Hypothalamus (tissue), 51 donors: ENCODE measurements around the gene PLOD1.
"Not testable (repeated sequence)": the region's sequence is repeated elsewhere in the genome, so short reads cannot be mapped to it uniquely, and the experiment has no call there.

Experiments
- DNase-seq, 51 donors: peaks; one replicate each; lab custom pipeline; 2025; lab: John Stamatoyannopoulos, UW

The PLOD1 gene

DNA sequence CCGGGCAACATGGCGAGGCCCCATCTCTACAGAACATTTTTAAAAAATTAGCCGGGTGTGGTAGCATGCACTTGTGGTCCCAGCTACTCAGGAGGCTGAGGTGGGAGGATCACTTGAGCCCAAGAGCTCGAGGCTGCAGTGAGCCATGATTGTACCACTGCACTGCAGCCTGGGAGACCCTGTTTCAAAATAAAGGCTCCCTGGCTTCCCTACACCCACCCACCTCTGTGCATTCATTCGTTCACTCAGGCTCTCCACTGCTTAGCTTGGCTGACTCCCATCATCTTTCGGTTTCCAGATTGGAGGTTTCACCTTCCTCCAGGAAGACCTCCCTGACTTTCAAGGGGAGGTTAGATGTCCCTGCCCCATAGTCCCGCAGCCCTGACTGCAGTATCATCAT lies 22.5 kb upstream of the PLOD1 start:
- DNase-seq = no peak

GRCh38 chr1:11912482-11913216 lies 21.9 kb upstream of the PLOD1 start:
- peak in 9 of 51 donors; percentile 9 to 52 (median 22) for DNase-seq

- no peak for DNase-seq
Measured at GRCh38 chr1:11913291-11913690, 21.2 kb upstream of the PLOD1 start.

- no peak for DNase-seq
Measured at GRCh38 chr1:11914024-11914423, 20.5 kb upstream of the PLOD1 start.

GRCh38 chr1:11918799-11919519 lies 15.6 kb upstream of the PLOD1 start:
- DNase-seq = peak in 28 of 51 donors; percentile 13 to 71 (median 40)

DNA sequence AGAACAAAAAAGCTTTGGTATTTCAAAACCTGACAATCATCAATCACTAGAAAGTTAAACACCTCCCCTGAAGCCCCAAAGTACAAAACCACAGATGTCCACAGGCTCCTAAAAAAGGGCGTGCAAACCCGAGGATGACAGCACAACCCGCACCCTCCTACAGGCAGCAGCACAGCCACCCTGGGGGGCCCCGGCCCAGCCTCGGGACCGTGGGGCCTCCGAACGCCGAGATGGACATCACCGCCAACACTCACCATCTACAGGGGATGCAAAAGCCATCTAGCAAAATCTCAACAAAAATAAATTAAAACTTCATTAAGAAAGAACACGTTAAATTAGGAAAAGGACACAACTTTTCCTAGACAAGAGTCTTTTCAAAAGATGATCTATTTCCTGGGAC lies 14.9 kb upstream of the PLOD1 start:
- no peak for DNase-seq

DNA sequence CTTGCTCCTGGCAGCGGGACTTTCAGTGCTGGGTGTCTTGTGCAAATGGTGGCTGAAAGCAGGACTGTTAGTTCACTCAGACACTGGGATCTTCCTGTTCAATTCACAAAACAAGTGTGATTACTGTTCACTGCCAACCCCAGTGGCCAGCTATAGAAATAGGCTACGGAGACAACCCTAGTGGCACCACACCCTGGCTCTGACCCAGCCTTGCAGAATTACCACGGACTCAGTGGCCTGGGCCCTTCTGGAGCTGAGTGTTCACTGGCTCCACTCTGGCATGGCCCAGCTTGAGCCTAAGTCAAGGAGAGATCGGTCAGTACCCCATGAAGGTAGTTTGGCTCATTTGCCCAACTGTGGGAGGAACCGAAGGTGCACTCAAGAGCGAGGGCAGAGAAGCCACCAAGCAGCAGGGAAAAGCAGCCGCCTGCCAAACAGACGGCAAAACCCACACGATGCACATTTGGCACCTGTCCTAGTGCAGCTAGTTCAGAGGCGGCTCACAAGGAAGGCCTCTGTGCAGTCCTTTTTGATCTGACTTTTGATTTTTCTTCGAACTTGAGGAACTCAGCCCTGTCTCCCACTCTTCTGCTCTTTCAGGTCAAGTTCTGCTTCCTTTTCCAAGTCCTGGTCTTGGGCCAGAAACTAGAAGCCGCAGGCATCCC lies 14.1 kb upstream of the PLOD1 start:
- peak in 27 of 51 donors; percentile 11 to 71 (median 36) for DNase-seq

GRCh38 chr1:11921022-11921421 lies 13.5 kb upstream of the PLOD1 start:
- DNase-seq = no peak

- peak in 3 of 51 donors; percentile 22 to 48 (median 34) for DNase-seq
Measured at GRCh38 chr1:11923069-11923826, 11.3 kb upstream of the PLOD1 start.

- DNase-seq = no peak
Measured at GRCh38 chr1:11923827-11924113, 10.7 kb upstream of the PLOD1 start.

DNA sequence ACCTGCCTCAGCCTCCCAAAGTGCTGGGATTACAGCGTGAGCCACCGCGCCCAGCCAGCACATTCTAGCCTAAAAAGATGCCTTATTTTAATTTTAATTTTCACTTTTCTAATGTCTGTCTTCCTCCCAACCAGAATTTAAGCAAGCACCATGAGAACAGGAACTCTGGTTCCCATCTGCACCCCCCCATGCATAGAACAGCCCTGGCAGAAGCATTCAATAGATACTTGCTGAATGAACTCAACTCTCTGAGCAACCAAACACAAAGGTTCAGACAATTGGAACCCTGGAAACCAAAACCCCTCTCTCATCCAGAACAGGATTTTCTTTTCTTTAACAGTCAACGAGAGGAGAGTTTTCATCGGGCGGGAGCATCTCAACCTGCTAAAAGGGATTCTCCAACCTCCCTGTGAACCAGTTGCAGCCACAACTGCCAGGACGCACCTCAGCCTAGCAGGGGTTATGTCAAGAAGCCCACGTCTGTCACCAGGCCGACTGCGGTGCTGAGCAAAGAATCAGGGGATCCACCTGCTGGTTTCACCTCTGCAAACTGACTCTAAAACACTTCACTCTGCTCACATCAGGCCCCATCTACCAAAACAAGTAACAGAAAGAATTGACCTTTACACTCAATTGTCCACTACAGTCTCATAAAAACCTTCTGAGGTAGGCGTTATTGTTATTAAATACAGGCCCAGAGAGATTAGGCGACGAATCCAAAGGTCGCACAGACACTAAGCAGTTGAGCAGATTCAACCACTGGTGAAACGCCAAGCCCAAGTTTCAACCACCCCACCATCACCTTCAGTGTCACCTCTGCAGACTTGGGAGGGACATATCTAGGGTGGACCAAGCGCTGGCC lies 10.0 kb upstream of the PLOD1 start:
- no peak for DNase-seq

GRCh38 chr1:11925196-11925937 lies 9.2 kb upstream of the PLOD1 start:
- DNase-seq = not testable (repeated sequence)

DNA sequence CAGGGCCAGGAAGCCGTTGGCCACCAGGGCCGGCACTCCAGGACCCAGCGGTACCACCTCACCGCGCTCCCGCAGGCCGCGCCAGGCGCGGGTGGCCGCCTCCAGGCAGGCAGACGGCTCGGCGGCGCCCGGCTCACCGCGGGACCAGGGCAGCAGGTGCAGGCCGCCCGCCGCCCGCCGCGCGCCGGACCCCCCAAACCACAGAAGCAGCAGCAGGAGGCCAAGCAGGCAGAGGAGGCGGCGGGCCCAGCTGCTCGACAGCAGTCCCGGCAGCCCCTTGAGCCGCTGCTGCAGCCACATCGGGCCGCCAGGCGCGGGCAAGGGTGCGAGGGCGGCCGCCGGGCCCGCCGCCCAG lies 8.6 kb upstream of the PLOD1 start:
- DNase-seq = peak in 4 of 51 donors; percentile 37 to 58 (median 48)

GRCh38 chr1:11927866-11928592 lies 6.5 kb upstream of the PLOD1 start:
- DNase-seq = peak in 1 of 51 donors; percentile 57

- DNase-seq = peak in 19 of 51 donors; percentile 8 to 39 (median 26)
Measured at GRCh38 chr1:11929849-11930248, 4.7 kb upstream of the PLOD1 start.

GRCh38 chr1:11930571-11931445 lies 3.7 kb upstream of the PLOD1 start:
- DNase-seq = no peak

- DNase-seq = no peak
Measured at GRCh38 chr1:11931845-11932244, 2.7 kb upstream of the PLOD1 start.

GRCh38 chr1:11935057-11935412 lies 518 bp downstream of the PLOD1 start:
- no peak for DNase-seq
